HepG2 (cell line): ENCODE data around the gene NTN5. TPM values are rescaled to one million over a fixed set of nuclear protein-coding genes. Genes with fewer than 3 reads are reported as not detected.

Experiments used
- AHR ChIP-seq: IDR thresholded peaks from 2 replicates; pipeline ENCODE4 v1.6.1; 2018; ENCODE audit warnings: missing genetic modification reagents, missing compliant biosample characterization
- CAMTA2 ChIP-seq: sonication (generic); formaldehyde crosslinking; IDR thresholded peaks from 2 replicates; pipeline ENCODE4 v1.4.0; 2020; ENCODE audit warnings: mild to moderate bottlenecking, missing genetic modification reagents, borderline replicate concordance
- CC2D1A ChIP-seq: sonication (generic); formaldehyde crosslinking; IDR thresholded peaks from 2 replicates; pipeline ENCODE4 v1.8.1; 2023; ENCODE audit warnings: mild to moderate bottlenecking, missing genetic modification reagents
- CHD2 ChIP-seq: IDR thresholded peaks from 2 replicates; pipeline ENCODE4 v1.6.1; 2011; ENCODE audit warnings: low read depth, low read length, improper control_type of control experiment
- GFI1 ChIP-seq: sonication (generic); formaldehyde crosslinking; IDR thresholded peaks from 2 replicates; pipeline ENCODE4 v1.5.0; 2020; ENCODE audit warnings: missing genetic modification reagents, mild to moderate bottlenecking, borderline replicate concordance
- SNAPC2 ChIP-seq: sonication (generic); formaldehyde crosslinking; IDR thresholded peaks from 2 replicates; pipeline ENCODE4 v1.8.1; 2022; ENCODE audit warnings: mild to moderate bottlenecking, missing genetic modification reagents
- SOX13 ChIP-seq, 3 experiments: fragments of 450-650 bp in 1 of 3; sonication (generic) in 1 of 3; formaldehyde crosslinking in 1 of 3; IDR thresholded peaks in 2 of 3; conservative IDR thresholded peaks in 1 of 3; 2 replicates each; pipeline versions ENCODE4 v1.5.0 to v1.6.1; 2016 to 2020; ENCODE audit warnings: antibody characterized with exemption in 1 of 3, mild to moderate bottlenecking in 1 of 3, missing compliant biosample characterization in 1 of 3, missing genetic modification reagents in 1 of 3, moderate library complexity in 1 of 3
- SP4 ChIP-seq: sonication (generic); formaldehyde crosslinking; IDR thresholded peaks from 2 replicates; pipeline ENCODE4 v1.8.1; 2023; ENCODE audit warnings: mild to moderate bottlenecking, missing genetic modification reagents
- SPEN ChIP-seq: sonication (generic); formaldehyde crosslinking; IDR thresholded peaks from 2 replicates; pipeline ENCODE4 v1.5.1; 2020; ENCODE audit warnings: low read depth, mild to moderate bottlenecking, missing genetic modification reagents
- TAF1 ChIP-seq: sonication (generic); formaldehyde crosslinking; IDR thresholded peaks from 2 replicates; pipeline ENCODE4 v1.4.0; 2020; ENCODE audit warnings: missing genetic modification reagents
- XRCC5 ChIP-seq: fragments of 200-400 bp; formaldehyde crosslinking; optimal IDR thresholded peaks from 2 replicates; pipeline ENCODE3; 2017; ENCODE audit warnings: mild to moderate bottlenecking, low read length
- ZFX ChIP-seq: sonication (generic); formaldehyde crosslinking; IDR thresholded peaks from 2 replicates; pipeline ENCODE4 v1.4.0; 2020; ENCODE audit warnings: mild to moderate bottlenecking, low read depth, missing genetic modification reagents, moderate library complexity
- ZNF788 ChIP-seq: sonication (generic); formaldehyde crosslinking; IDR thresholded peaks from 2 replicates; pipeline ENCODE4 v1.5.0; 2020; ENCODE audit warnings: mild to moderate bottlenecking, missing genetic modification reagents, borderline replicate concordance
- ZSCAN29 ChIP-seq: sonication (generic); formaldehyde crosslinking; conservative IDR thresholded peaks from 2 replicates; pipeline ENCODE4 v1.4.0; 2020; ENCODE audit warnings: mild to moderate bottlenecking, missing genetic modification reagents
- polyA plus RNA-seq, 8 experiments: library from polyadenylated mRNA; depleted of rRNA in 3 of 8; stranded (reverse) in 7 of 8; unstranded in 1 of 8; fragments of >200 nt; fragmentation: Illumina TruSeq in 4 of 8; extraction: Trizol in 4 of 8; gene quantifications; 2 replicates each; pipeline versions ENCODE4 v1.2.1 to v1.2.3, GENCODE V29; 2011 to 2016; ENCODE audit warnings: low read depth in 4 of 8, missing spikeins in 1 of 8, mixed read lengths in 1 of 8; ENCODE audit not compliant: insufficient read depth in 1 of 8
- total RNA-seq, 5 experiments: library from RNA; depleted of rRNA; stranded (reverse); fragments of >200 nt; fragmentation: Illumina TruSeq; extraction: Trizol; gene quantifications; 2 replicates each; pipeline ENCODE4 v1.2.3, GENCODE V29; 2016; ENCODE audit warnings: low read depth in 1 of 5
- TF ChIP-seq, protein P1 (sequence below), 2 experiments: sonication (generic) in 1 of 2; formaldehyde crosslinking in 1 of 2; IDR thresholded peaks; 2 replicates each; pipeline versions ENCODE4 v1.6.1 to v1.9.0; 2014 to 2022; ENCODE audit warnings: antibody characterized with exemption in 1 of 2, borderline replicate concordance in 1 of 2, inconsistent platforms in 1 of 2, low read depth in 1 of 2, missing genetic modification reagents in 1 of 2
- TF ChIP-seq, protein P2 (sequence below): sonication (generic); formaldehyde crosslinking; IDR thresholded peaks from 2 replicates; pipeline ENCODE4 v1.4.0; 2020; ENCODE audit warnings: low read depth, mild to moderate bottlenecking, missing genetic modification reagents
- TF ChIP-seq, protein P3 (sequence below): sonication (generic); formaldehyde crosslinking; IDR thresholded peaks from 2 replicates; pipeline ENCODE4 v1.4.0; 2020; ENCODE audit warnings: missing genetic modification reagents, borderline replicate concordance

The NTN5 gene
- total and polyA plus RNA-seq, 2 of the 13 experiments (the other 11 are each of a cell fraction or from before 2014, with no cell fraction given): 0.05 TPM; not detected in 1

DNA sequence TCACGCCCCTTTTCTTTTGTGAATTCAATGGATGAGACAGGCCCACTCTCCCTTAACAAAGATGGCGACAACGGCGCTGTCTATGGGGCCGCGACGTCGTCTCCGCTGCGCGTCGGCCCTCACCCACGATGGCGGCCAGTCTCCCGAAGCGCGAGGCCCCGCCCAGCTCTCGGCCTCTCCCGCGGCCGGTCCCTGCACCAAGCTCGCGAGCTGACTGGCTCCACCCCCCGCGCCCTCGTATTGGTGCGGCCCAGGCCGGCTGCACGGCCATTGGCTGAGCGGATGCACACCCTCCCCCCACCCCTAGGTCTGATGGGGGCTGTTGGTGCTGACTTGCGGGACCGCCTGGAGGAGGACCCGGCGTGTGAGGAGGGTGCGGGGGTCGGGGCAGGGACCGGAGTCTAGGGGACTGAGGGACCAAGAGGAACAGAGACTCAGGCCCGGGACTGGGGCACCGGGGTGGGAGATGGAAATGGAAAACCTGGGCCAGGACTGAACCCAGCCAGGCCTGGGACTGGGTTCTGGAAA, 48.7 kb downstream of the NTN5 start (continued):
- TF ChIP-seq, protein P1, sequence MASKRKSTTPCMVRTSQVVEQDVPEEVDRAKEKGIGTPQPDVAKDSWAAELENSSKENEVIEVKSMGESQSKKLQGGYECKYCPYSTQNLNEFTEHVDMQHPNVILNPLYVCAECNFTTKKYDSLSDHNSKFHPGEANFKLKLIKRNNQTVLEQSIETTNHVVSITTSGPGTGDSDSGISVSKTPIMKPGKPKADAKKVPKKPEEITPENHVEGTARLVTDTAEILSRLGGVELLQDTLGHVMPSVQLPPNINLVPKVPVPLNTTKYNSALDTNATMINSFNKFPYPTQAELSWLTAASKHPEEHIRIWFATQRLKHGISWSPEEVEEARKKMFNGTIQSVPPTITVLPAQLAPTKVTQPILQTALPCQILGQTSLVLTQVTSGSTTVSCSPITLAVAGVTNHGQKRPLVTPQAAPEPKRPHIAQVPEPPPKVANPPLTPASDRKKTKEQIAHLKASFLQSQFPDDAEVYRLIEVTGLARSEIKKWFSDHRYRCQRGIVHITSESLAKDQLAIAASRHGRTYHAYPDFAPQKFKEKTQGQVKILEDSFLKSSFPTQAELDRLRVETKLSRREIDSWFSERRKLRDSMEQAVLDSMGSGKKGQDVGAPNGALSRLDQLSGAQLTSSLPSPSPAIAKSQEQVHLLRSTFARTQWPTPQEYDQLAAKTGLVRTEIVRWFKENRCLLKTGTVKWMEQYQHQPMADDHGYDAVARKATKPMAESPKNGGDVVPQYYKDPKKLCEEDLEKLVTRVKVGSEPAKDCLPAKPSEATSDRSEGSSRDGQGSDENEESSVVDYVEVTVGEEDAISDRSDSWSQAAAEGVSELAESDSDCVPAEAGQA (IDR thresholded peaks at IDR 0.05; ENCODE audit: low read depth): peak; percentile 93
- TF ChIP-seq, protein P1 (CRISPR knock-in tag; IDR thresholded peaks at IDR 0.05; ENCODE audit: borderline replicate concordance): no peak
- TF ChIP-seq XRCC5 (peak; percentile 19), AHR (no peak), SNAPC2 (no peak), ZNF788 (CRISPR knock-in tag) (peak; percentile 43; the same call in 1 of the 2 replicates), ZSCAN29 (CRISPR knock-in tag) (no peak), SP4 (CRISPR knock-in tag) (peak; percentile 62; the same call in 1 of the 2 replicates), TAF1 (CRISPR knock-in tag) (peak; percentile 34; the same call in 1 of the 2 replicates), CAMTA2 (CRISPR knock-in tag) (no peak), CHD2 (peak; percentile 68; the same call in 1 of the 2 replicates), SOX13 (IDR thresholded peaks at IDR 0.05) (no peak), SOX13 (CRISPR knock-in tag; conservative IDR thresholded peaks at IDR 0.05 in 1 of 2, IDR thresholded peaks at IDR 0.05 in 1 of 2) (peak in 1 of 2 experiments; percentile 22; a peak in 1 of 4 replicates), CC2D1A (no peak), ZFX (peak; percentile 72), SPEN (CRISPR knock-in tag) (peak; percentile 47; the same call in 1 of the 2 replicates), GFI1 (no peak)
- TF ChIP-seq, protein P2, sequence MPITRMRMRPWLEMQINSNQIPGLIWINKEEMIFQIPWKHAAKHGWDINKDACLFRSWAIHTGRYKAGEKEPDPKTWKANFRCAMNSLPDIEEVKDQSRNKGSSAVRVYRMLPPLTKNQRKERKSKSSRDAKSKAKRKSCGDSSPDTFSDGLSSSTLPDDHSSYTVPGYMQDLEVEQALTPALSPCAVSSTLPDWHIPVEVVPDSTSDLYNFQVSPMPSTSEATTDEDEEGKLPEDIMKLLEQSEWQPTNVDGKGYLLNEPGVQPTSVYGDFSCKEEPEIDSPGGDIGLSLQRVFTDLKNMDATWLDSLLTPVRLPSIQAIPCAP (CRISPR knock-in tag): no peak
- TF ChIP-seq, protein P3, sequence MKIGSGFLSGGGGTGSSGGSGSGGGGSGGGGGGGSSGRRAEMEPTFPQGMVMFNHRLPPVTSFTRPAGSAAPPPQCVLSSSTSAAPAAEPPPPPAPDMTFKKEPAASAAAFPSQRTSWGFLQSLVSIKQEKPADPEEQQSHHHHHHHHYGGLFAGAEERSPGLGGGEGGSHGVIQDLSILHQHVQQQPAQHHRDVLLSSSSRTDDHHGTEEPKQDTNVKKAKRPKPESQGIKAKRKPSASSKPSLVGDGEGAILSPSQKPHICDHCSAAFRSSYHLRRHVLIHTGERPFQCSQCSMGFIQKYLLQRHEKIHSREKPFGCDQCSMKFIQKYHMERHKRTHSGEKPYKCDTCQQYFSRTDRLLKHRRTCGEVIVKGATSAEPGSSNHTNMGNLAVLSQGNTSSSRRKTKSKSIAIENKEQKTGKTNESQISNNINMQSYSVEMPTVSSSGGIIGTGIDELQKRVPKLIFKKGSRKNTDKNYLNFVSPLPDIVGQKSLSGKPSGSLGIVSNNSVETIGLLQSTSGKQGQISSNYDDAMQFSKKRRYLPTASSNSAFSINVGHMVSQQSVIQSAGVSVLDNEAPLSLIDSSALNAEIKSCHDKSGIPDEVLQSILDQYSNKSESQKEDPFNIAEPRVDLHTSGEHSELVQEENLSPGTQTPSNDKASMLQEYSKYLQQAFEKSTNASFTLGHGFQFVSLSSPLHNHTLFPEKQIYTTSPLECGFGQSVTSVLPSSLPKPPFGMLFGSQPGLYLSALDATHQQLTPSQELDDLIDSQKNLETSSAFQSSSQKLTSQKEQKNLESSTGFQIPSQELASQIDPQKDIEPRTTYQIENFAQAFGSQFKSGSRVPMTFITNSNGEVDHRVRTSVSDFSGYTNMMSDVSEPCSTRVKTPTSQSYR (CRISPR knock-in tag): peak; percentile 37; the same call in 1 of the 2 replicates
